DOHH2 (cell line): Measurements from ENCODE around the gene RPTOR.

Experiments used
- H3F3A ChIP-seq: fragments of 200-600 bp; sonication (generic), shearing (Covaris generic); 2 replicates; pipeline ENCODE4 v1.6.0; 2016; ENCODE audit warnings: antibody characterized with exemption, mild to moderate bottlenecking; ENCODE audit not compliant: control insufficient read depth, insufficient read depth
- H3K27ac ChIP-seq: fragments of 200-600 bp; sonication (generic); 2 replicates; pipeline ENCODE4 v1.5.1; 2014; ENCODE audit warnings: low read depth, mild to moderate bottlenecking, low read length, moderate library complexity
- H3K27me3 ChIP-seq: fragments of 200-600 bp; sonication (generic); 2 replicates; pipeline ENCODE4 v1.6.1; 2014; ENCODE audit warnings: mild to moderate bottlenecking, low read length, mixed read lengths; ENCODE audit not compliant: control insufficient read depth
- H3K36me3 ChIP-seq: fragments of 200-600 bp; sonication (generic); 2 replicates; pipeline ENCODE4 v1.6.1; 2014; ENCODE audit warnings: mild to moderate bottlenecking, low read length, moderate library complexity, mixed read lengths; ENCODE audit not compliant: control insufficient read depth
- H3K4me1 ChIP-seq: fragments of 200-600 bp; sonication (generic); 2 replicates; pipeline ENCODE4 v1.6.1; 2014; ENCODE audit warnings: mild to moderate bottlenecking, low read length, mixed read lengths; ENCODE audit not compliant: control insufficient read depth
- H3K4me2 ChIP-seq: fragments of 200-600 bp; sonication (generic); 2 replicates; pipeline ENCODE4 v1.6.0; 2014; ENCODE audit warnings: mild to moderate bottlenecking, low read length, moderate library complexity
- H3K4me3 ChIP-seq: fragments of 200-600 bp; sonication (generic); 2 replicates; pipeline ENCODE4 v1.5.1; 2014; ENCODE audit warnings: mild to moderate bottlenecking, low read length, mixed read lengths
- H3K79me2 ChIP-seq: fragments of 200-600 bp; sonication (generic); 2 replicates; pipeline ENCODE4 v1.6.1; 2014; ENCODE audit warnings: mild to moderate bottlenecking, low read length, mixed read lengths; ENCODE audit not compliant: control insufficient read depth
- H3K9me2 ChIP-seq: fragments of 200-600 bp; sonication (generic); replicated peaks from 2 replicates; pipeline ENCODE4 v1.6.1; 2014; ENCODE audit warnings: mild to moderate bottlenecking, low read length, mixed read lengths; ENCODE audit not compliant: control insufficient read depth
- H3K9me3 ChIP-seq: fragments of 200-600 bp; sonication (generic); 2 replicates; pipeline ENCODE4 v1.6.1; 2014; ENCODE audit warnings: antibody characterized with exemption, low read length, mixed read lengths; ENCODE audit not compliant: control insufficient read depth, insufficient read depth
- H4K20me1 ChIP-seq: fragments of 200-600 bp; sonication (generic); 2 replicates; pipeline ENCODE4 v1.6.0; 2014; ENCODE audit warnings: low read depth, mild to moderate bottlenecking, antibody characterized with exemption, low read length, moderate library complexity; ENCODE audit not compliant: control insufficient read depth, insufficient read depth
- EZH2phosphoT487 ChIP-seq: fragments of 200-600 bp; sonication (generic); IDR thresholded peaks from 2 replicates; pipeline ENCODE4 v1.6.1; 2017; ENCODE audit warnings: borderline replicate concordance, mild to moderate bottlenecking, antibody characterized with exemption, low read length, moderate library complexity, mixed read lengths
- TF ChIP-seq, protein P1 (sequence below): fragments of 200-600 bp; sonication (generic); IDR thresholded peaks from one replicate; pipeline ENCODE4 v1.5.1; 2014; ENCODE audit warnings: antibody characterized with exemption, mild to moderate bottlenecking, low read depth, low read length; ENCODE audit not compliant: poor library complexity, severe bottlenecking

The RPTOR gene

DNA sequence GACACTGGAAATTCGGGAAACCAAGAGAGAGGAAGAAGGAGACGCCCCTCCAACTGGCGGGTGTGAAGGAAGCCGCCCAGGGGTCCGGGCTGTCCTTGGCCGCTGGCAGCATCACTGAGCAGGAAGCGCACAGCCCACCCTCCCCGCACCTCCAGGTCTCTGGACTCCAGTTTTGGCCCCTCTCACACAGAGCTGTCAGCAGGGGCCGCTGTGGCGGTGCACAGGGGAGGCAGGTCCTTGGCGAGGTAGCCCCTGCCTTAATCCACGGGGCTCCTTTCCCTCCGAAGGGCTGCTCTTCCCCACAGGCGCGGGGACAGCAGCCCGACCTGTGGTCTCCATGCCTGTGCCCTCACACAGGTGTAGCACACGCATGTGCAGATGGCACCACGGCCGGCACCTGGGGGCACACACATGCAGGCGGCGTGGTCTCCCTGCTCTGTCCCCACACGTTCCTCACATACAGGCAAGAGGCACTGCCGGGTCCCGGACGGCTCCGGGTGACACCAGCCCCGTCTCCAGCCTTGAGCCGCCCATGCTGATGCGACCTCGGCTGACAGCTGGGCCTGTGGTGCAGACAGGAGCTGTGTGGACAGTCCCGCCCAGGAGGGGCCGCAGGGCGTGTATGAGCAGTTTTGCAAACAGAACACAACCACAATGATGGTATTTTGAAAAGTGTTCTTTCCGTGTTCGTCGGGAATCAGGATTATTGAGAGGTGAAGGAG, 420.4 kb downstream of the RPTOR start:
- H3K79me2 ChIP-seq, result no peaks in the 10 kb centered on the region
- no peaks in the 10 kb centered on the region for H3K9me2 ChIP-seq
- H3K4me1 ChIP-seq, result peaks cover 10% of the 10 kb centered on the region
- H3K4me3 ChIP-seq, result no peak overlapping the region
- no peak overlapping the region for H3K27ac ChIP-seq
- H4K20me1 ChIP-seq, result no peaks in the 10 kb centered on the region
- no peaks in the 10 kb centered on the region for H3K36me3 ChIP-seq
- peaks cover 6% of the 10 kb centered on the region for H3K27me3 ChIP-seq
- no peaks in the 10 kb centered on the region for H3K9me3 ChIP-seq
- no peak overlapping the region for H3K4me2 ChIP-seq
- TF ChIP-seq, protein P1, sequence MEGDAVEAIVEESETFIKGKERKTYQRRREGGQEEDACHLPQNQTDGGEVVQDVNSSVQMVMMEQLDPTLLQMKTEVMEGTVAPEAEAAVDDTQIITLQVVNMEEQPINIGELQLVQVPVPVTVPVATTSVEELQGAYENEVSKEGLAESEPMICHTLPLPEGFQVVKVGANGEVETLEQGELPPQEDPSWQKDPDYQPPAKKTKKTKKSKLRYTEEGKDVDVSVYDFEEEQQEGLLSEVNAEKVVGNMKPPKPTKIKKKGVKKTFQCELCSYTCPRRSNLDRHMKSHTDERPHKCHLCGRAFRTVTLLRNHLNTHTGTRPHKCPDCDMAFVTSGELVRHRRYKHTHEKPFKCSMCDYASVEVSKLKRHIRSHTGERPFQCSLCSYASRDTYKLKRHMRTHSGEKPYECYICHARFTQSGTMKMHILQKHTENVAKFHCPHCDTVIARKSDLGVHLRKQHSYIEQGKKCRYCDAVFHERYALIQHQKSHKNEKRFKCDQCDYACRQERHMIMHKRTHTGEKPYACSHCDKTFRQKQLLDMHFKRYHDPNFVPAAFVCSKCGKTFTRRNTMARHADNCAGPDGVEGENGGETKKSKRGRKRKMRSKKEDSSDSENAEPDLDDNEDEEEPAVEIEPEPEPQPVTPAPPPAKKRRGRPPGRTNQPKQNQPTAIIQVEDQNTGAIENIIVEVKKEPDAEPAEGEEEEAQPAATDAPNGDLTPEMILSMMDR, result no peak
- TF ChIP-seq EZH2phosphoT487, result no peak
- H3F3A ChIP-seq, result no peaks in the 10 kb centered on the region

GRCh38 chr17:80965606-80966005, 421.0 kb downstream of the RPTOR start:
- H3K4me1 ChIP-seq, result peaks cover 14% of the 10 kb centered on the region
- no peaks in the 10 kb centered on the region for H3K36me3 ChIP-seq
- no peaks in the 10 kb centered on the region for H3K9me3 ChIP-seq
- H3K9me2 ChIP-seq, result no peaks in the 10 kb centered on the region
- no peak overlapping the region for H3K4me2 ChIP-seq
- TF ChIP-seq, protein P1, result no peak
- TF ChIP-seq EZH2phosphoT487, result no peak
- H3K79me2 ChIP-seq, result no peaks in the 10 kb centered on the region
- peaks cover 12% of the 10 kb centered on the region for H3K27me3 ChIP-seq
- H3K27ac ChIP-seq, result no peak overlapping the region
- H3F3A ChIP-seq, result no peaks in the 10 kb centered on the region
- no peaks in the 10 kb centered on the region for H4K20me1 ChIP-seq
- H3K4me3 ChIP-seq, result no peak overlapping the region

GRCh38 chr17:80967404-80967872, 422.8 kb downstream of the RPTOR start:
- Histone ChIP-seq H3K9me3 (no peaks in the 10 kb centered on the region), H3K4me2 (no peak overlapping the region), H4K20me1 (no peaks in the 10 kb centered on the region), H3K9me2 (no peaks in the 10 kb centered on the region), H3K4me1 (peaks cover 14% of the 10 kb centered on the region), H3K27ac (no peak overlapping the region), H3K4me3 (no peak overlapping the region), H3K79me2 (no peaks in the 10 kb centered on the region), H3K27me3 (peaks cover 14% of the 10 kb centered on the region), H3K36me3 (no peaks in the 10 kb centered on the region), H3F3A (no peaks in the 10 kb centered on the region)
- no peak for TF ChIP-seq EZH2phosphoT487
- TF ChIP-seq, protein P1, result no peak
